Transverse colon (tissue), 4 donors: ENCODE measurements around the gene FAU. TPM values are rescaled to one million over a fixed set of nuclear protein-coding genes. Genes with fewer than 3 reads are reported as not detected.
A peak's percentile ranks its signal among the peaks of the same experiment; 100 is the strongest.

Experiments used
- DNase-seq: peaks from one replicate; pipeline ENCODE4 v3.0.0-alpha.2; 2019
- H3K27ac ChIP-seq, 4 donors: fragments of 200-600 bp; sonication (generic); 2 replicates each; pipeline ENCODE4 v1.5.1; 2016 to 2018; ENCODE audit warnings: inconsistent platforms in 4 of 4
- H3K27me3 ChIP-seq: fragments of 200-600 bp; sonication (generic); 2 replicates; pipeline ENCODE4 v1.5.1; 2017; ENCODE audit warnings: inconsistent platforms
- H3K36me3 ChIP-seq, 4 donors: fragments of 200-600 bp; sonication (generic); 2 replicates each; pipeline ENCODE4 v1.5.1; 2017 to 2019; ENCODE audit warnings: inconsistent platforms in 4 of 4
- H3K4me1 ChIP-seq, 4 donors: fragments of 200-600 bp; sonication (generic); 2 replicates each; pipeline ENCODE4 v1.5.1; 2017 to 2020; ENCODE audit warnings: inconsistent platforms in 4 of 4
- H3K4me3 ChIP-seq, 4 donors: fragments of 200-600 bp; sonication (generic); 1 replicate in 1 of 4; 2 replicates in 3 of 4; pipeline versions ENCODE4 v1.5.1 to v1.6.1; 2017 to 2019; ENCODE audit warnings: inconsistent platforms in 4 of 4
- H3K9me3 ChIP-seq, 2 donors: fragments of 200-600 bp; sonication (generic); 2 replicates each; pipeline ENCODE4 v1.5.1; 2017 to 2019; ENCODE audit warnings: inconsistent platforms in 2 of 2
- EP300 ChIP-seq: sonication (generic); formaldehyde crosslinking; IDR thresholded peaks from one replicate; pipeline ENCODE4 v1.6.1; 2017; ENCODE audit warnings: antibody characterized with exemption, low read depth
- POLR2A ChIP-seq: fragments of 450-650 bp; IDR thresholded peaks from one replicate; pipeline ENCODE4 v1.6.1; 2016; ENCODE audit warnings: antibody characterized with exemption, mild to moderate bottlenecking, moderate library complexity
- POLR2AphosphoS5 ChIP-seq, 3 donors: sonication (generic); formaldehyde crosslinking; IDR thresholded peaks; one replicate each; pipeline ENCODE4 v1.6.1; 2016; ENCODE audit warnings: antibody characterized with exemption in 3 of 3
- WGBS, 2 donors: methylation state at CpG; one replicate each; pipeline ENCODE4 v1.1.5; 2018; ENCODE audit warnings: low coverage in 1 of 2; 5-methylcytosine and 5-hydroxymethylcytosine counted together
- in situ Hi-C, 4 donors: fragments of 200-750 bp; cut with MboI; loops; one replicate each; pipeline versions ENCODE4 v1.15.0 to v1.15.1; 2017; ENCODE audit warnings: low sequenced_read_pairs in 3 of 4, low pct_ligation_motif_present in 1 of 4, low pct_unique_long_range_greater_than_20kb in 1 of 4
- intact Hi-C: fragments of 100-400 bp; cut with DNase I; formaldehyde crosslinking; loops from one replicate; pipeline ENCODE4 v1.15.1; 2023; ENCODE audit warnings: low total_unique reads
- total RNA-seq, 4 donors: library from RNA; depleted of rRNA; stranded (reverse); fragments of >200 nt; gene quantifications; one replicate each; pipeline ENCODE4 v1.1.0, GENCODE V29; 2016
- TF ChIP-seq, protein P1 (sequence below), 5 experiments: fragments of 200-600 bp in 3 of 5; fragments of 450-650 bp in 2 of 5; sonication (generic) in 3 of 5; IDR thresholded peaks; 1 replicate in 2 of 5; 2 replicates in 3 of 5; pipeline ENCODE4 v1.5.1; 2016 to 2017; ENCODE audit warnings: antibody characterized with exemption in 5 of 5, inconsistent platforms in 3 of 5, mild to moderate bottlenecking in 2 of 5, moderate library complexity in 1 of 5

FAU gene
- total RNA-seq, 4 donors from 2014 or later = 594 to 986 (median 662) TPM

DNA sequence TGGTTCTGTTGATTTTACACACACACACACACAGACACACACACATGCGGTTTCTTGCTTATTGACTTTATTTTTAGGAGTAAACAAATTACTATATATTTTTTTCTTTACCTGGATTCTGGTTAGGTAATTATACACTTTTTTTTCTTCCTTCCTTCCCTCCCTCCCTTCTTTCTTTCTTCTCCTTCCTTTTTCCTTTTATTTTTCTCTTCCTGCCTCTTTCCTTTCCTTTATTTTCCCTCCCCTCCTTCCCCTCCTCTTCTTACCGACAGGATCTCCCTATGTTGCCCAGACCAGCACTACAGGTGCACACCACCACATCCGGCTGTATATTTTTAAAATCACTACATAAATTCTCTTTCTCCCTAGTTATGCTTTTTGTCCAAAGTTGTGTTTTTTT, 45.0 kb upstream of the FAU start:
- intact Hi-C loops = no loop called here
- Histone ChIP-seq H3K27ac (peak overlapping the region in 1 of 4 donors; percentile 48), H3K9me3 (no peaks in the 10 kb centered on the region), H3K27me3 (no peaks in the 10 kb centered on the region), H3K36me3 (no peaks in the 10 kb centered on the region), H3K4me3 (no peak overlapping the region), H3K4me1 (peaks cover 0 to 9% (median 0%) of the 10 kb centered on the region in 4 donors)
- TF ChIP-seq POLR2AphosphoS5 (IDR thresholded peaks at IDR 0.05) = no peak
- 63 to 64% methylated on average over 3 of the region's 3 CpGs for WGBS, 2 donors
- no peak for DNase-seq
- in situ Hi-C loops = no loop called here

DNA sequence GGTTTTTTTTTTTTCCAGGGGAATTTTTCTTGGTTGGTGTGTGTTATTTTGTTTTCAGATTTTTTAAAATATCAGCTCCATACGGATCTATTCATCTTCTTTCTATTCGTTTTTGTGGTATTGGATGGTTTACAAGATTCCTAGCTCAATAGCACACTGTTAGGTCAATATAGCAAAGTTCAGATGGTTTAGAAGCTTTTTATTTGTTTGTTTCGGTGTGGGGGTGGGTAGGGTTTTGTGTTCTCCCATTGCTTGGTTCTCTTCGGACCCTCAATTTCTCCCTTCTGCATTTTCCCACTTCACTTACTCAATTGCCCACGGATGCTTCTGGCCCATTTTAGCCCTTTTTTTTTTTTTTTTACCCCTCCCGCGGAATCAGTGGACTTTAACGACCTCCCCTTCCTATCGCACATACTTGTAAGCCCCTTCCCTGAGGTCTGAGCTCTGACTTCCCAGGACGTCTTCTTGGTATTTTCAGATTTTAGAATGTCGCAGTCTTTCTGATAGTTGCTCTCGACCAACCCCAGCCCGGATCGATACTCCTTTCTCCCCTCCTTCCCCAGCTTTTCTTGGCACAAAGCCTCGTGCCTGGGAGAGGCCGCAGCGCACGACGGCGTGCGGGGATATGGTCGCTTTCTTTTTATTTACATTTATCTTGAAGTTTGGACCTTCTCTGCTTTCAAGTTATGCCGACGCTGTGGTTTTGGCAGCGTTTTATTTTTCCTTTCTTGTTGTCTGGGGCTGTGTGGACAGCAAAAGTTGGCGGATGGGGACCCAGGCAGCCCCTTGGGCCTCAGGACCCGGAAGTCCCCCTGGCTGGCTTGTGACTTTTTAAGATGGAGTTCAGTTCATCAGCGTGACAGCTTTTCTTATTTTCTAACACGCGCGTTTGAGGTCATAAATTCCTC, 43.7 kb upstream of the FAU start:
- no peaks in the 10 kb centered on the region for H3K9me3 ChIP-seq
- DNase-seq = peak; percentile 60

DNA sequence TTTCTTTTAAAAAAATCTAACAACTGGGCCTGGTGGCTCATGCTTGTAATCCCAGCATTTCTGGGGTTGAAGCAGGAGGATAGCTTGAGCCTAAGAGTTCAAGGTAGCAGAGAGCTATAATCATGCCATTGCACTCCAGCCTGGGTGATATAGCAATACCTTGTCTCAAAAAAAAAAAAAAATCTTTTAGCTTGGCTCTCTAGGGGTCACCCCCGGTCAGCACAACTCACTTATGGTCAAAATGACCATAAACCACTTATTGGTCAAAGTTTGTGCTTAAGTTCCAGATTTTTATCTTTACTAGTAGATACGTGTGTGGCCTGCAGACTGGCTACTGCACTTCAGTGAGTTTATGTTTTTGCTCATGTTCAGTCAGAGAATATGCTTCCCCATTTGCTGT, 41.8 kb upstream of the FAU start:
- Histone ChIP-seq H3K4me1 (peaks cover 0 to 9% (median 0%) of the 10 kb centered on the region in 4 donors), H3K36me3 (no peaks in the 10 kb centered on the region), H3K27ac (no peak overlapping the region), H3K9me3 (no peaks in the 10 kb centered on the region), H3K27me3 (no peaks in the 10 kb centered on the region), H3K4me3 (no peak overlapping the region)
- 69 to 75% methylated on average over 2 of the region's 2 CpGs for WGBS, 2 donors
- in situ Hi-C loops = loop anchor here in 1 of 4 donors (5.0 kb wide), 1 partner anchor 89 kb away; no protein-coding TSS in a partner anchor
- DNase-seq = no peak
- intact Hi-C loops = no loop called here
- TF ChIP-seq POLR2A = no peak
- no peak for TF ChIP-seq EP300
- no peak for TF ChIP-seq POLR2AphosphoS5 (IDR thresholded peaks at IDR 0.05)
- TF ChIP-seq, protein P1, sequence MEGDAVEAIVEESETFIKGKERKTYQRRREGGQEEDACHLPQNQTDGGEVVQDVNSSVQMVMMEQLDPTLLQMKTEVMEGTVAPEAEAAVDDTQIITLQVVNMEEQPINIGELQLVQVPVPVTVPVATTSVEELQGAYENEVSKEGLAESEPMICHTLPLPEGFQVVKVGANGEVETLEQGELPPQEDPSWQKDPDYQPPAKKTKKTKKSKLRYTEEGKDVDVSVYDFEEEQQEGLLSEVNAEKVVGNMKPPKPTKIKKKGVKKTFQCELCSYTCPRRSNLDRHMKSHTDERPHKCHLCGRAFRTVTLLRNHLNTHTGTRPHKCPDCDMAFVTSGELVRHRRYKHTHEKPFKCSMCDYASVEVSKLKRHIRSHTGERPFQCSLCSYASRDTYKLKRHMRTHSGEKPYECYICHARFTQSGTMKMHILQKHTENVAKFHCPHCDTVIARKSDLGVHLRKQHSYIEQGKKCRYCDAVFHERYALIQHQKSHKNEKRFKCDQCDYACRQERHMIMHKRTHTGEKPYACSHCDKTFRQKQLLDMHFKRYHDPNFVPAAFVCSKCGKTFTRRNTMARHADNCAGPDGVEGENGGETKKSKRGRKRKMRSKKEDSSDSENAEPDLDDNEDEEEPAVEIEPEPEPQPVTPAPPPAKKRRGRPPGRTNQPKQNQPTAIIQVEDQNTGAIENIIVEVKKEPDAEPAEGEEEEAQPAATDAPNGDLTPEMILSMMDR (IDR thresholded peaks at IDR 0.05) = no peak

More for the DNA sequence above, 43.7 kb upstream of the FAU start:
- Histone ChIP-seq H3K4me1 (peaks cover 0 to 9% (median 0%) of the 10 kb centered on the region in 4 donors), H3K36me3 (no peaks in the 10 kb centered on the region), H3K27ac (peak overlapping the region; percentile 48 to 77 (median 70)), H3K27me3 (no peaks in the 10 kb centered on the region), H3K4me3 (peak overlapping the region in 2 of 4 donors; percentile 30 to 47)
- intact Hi-C loops (no loop called here), in situ Hi-C loops (no loop called here)
- TF ChIP-seq EP300 (no peak), POLR2AphosphoS5 (IDR thresholded peaks at IDR 0.05) (no peak), POLR2A (no peak)
- TF ChIP-seq, protein P1 (IDR thresholded peaks at IDR 0.05) = no peak
- 37 to 38% methylated on average over 15 to 31 of the region's 31 CpGs for WGBS, 2 donors

DNA sequence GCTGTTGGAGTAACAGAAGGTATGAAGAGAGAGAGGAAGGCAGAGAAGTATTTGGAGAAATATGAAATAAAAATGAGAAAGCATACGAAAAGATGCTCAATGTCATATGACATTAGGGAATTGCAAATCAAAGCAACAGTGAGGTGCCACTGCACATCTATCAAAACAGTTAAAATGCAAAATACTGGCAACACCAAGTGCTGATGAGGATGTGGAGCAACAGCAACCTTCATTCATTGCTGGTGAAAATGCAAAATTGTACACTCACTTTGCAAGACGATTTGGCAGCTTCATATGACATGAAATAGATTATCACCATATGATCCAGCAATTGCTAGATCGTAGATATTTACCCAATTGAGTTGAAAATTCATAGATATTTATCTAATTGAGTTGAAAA, 38.7 kb upstream of the FAU start:
- in situ Hi-C loops = loop anchor here in 1 of 4 donors (5.0 kb wide), 1 partner anchor 92 kb away; no protein-coding TSS in a partner anchor
- no peaks in the 10 kb centered on the region for H3K9me3 ChIP-seq
- no peaks in the 10 kb centered on the region for H3K36me3 ChIP-seq
- no peaks in the 10 kb centered on the region for H3K27me3 ChIP-seq
- H3K4me3 ChIP-seq = no peak overlapping the region
- TF ChIP-seq EP300 = no peak
- TF ChIP-seq, protein P1 (IDR thresholded peaks at IDR 0.05) = no peak
- no peak for TF ChIP-seq POLR2A
- no peak for TF ChIP-seq POLR2AphosphoS5 (IDR thresholded peaks at IDR 0.05)
- no peak for DNase-seq
- H3K4me1 ChIP-seq = peaks cover 0 to 5% (median 0%) of the 10 kb centered on the region in 4 donors
- intact Hi-C loops = no loop called here
- 46 to 81% methylated on average over 3 of the region's 3 CpGs for WGBS, 2 donors
- no peak overlapping the region for H3K27ac ChIP-seq
